GM19468 (cell line): ENCODE results near the gene MYO10.
"Not testable (repeated sequence)": the region's sequence is repeated elsewhere in the genome, so short reads cannot be mapped to it uniquely, and the experiment has no call there.

Source experiments
- ATAC-seq: cut with Tn5 transposase; IDR thresholded peaks from one replicate; pipeline ENCODE4 v1.9.1; 2021; ENCODE audit warnings: mild to moderate bottlenecking, moderate library complexity, moderate number of reproducible peaks; ENCODE audit not compliant: unreplicated experiment; ENCODE audit errors: extremely low read depth

MYO10 gene

GRCh38 chr5:16889972-16890519, 46.0 kb downstream of the MYO10 start:
- no peak for ATAC-seq

GRCh38 chr5:16889203-16889971, 46.7 kb downstream of the MYO10 start:
- ATAC-seq: no peak

DNA sequence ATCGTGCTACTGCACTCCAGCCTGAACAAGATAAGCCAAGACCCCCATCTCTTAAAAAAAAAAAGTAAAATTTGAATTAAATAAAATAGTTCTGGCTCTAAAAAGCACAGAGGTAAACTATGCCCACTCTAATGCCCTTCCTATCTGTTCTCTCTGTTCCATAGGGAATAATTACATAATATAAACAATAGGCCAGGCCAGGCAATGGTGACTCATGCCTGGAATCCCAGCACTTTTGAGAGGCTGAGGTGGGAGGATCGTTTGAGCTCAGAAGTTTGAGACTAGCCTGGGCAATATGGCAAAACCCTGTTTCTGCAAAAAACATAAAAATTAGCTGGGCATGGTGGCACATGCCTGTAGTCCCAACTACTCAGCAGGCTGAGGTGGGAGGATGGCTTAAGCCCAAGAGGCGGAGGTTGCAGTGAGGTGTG, 47.4 kb downstream of the MYO10 start:
- ATAC-seq: no peak

DNA sequence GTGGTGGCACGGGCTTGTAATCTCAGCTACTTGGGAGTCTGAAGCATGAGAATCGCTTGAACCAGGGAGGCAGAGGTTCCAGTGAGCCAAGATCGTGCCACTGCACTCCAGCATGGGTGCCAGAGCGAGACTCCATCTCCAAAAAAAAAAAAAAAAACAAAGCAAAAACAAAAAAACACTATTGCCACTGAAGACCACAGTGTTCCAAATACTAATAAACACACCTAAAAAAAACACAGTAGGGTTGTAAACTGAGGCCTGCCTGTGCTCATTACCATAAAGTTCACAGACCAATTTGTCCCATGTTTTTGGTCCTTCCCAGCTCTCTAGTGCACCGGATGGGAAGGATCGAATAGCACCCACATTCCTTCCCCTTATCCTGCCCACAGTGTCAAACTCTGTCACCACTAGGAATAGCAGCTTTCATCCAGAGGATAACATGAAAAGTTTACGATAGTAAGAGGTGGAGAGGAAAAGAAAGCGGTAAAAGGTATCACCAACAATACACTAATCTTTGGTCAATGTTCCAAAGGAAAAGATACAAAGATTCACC, 49.2 kb downstream of the MYO10 start:
- ATAC-seq: no peak

DNA sequence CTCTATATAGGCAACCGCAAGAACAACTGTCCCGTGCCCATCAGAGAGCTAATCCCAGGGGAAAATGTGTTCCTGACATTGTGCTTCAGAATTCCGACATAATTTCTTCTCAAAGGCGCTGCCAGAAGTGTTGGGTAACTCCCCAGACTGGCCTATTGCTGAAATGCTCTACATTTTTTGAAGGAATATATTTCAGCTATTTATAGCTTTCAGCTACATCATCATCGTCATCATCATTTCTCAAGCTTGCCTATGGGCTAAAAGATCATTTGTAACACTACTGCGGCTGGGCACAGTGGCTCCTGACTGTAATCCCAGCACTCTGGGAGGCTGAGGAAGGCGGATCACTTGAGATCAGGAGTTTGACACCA, 49.7 kb downstream of the MYO10 start:
- ATAC-seq: no peak

DNA sequence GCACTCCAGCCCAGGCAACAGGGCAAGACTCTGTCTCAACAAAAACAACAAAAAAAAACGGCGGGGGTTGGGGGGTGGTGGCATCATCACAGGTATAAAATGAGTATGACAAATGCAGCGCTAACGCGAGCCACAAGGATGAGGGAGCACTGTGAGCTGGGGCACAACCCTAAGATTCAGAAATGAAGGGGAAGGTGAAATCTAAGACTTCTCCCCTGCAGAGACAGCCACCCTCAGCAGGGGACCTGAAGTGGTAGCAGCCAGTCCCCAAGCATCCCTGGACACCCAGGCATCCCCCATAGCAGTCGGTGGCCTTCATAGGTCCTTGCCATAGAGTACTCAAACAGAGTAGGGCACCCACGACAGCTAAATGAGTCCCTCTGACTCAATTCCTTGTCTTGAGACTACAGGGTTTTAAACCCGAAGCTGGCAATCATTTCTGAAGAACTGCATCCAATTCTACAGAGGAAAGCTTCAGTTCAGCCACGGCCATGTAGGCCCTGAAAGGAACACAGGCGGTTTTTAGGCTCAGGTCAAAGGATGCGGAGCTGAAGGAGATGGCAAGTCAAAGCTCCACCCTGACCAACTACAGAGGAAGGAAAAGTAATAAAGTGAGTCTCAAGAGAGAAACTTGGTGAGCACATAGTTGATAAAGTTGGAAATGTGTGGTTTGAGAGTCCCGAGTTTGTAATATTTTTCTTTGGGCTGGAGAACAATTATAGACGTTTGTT, 50.3 kb downstream of the MYO10 start:
- no peak for ATAC-seq

- no peak for ATAC-seq
Measured at GRCh38 chr5:16884595-16884994, 51.5 kb downstream of the MYO10 start.

- no peak for ATAC-seq
Measured at GRCh38 chr5:16883806-16884205, 52.3 kb downstream of the MYO10 start.

GRCh38 chr5:16883176-16883575, 52.9 kb downstream of the MYO10 start:
- ATAC-seq: no peak

GRCh38 chr5:16881251-16881650, 54.8 kb downstream of the MYO10 start:
- ATAC-seq: no peak

DNA sequence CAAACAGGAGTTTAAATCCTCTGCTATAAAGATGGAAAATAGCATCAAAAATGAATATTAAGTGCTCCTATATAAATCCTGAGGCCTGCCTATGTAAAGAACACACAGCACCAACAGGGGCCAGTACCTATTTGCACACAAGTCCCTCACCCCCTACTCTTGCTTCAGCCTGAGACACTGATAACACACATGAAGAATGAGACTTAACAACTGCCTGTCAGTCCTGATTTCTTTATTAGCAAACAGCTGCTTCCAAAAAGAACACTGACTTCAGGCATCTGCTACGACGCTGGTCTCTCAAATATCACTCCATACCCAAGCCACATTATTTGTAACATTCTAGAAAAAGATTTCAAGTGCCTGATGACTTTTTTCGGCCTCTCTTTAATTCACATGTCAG, 55.5 kb downstream of the MYO10 start:
- no peak for ATAC-seq

DNA sequence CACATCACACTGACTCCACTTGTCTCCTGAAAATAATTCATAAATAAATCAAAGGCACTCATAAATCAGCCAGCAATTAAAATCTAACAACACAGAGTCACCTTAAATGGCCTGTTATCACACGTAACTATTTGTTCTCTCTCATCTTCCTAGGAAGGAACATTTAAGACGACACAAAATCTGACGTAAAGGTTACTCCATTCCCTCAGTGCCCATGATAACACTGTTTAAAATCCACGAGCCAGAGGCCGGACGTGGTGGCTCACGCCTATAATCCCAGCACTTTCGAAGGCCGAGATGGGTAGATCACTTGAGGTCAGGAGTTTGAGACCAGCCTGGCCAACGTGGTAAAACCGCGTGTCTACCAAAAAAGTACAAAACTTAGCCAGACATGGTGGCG, 56.4 kb downstream of the MYO10 start:
- ATAC-seq: no peak

GRCh38 chr5:16879191-16879590, 56.9 kb downstream of the MYO10 start:
- no peak for ATAC-seq

- ATAC-seq: no peak
Measured at GRCh38 chr5:16877267-16877935, 58.7 kb downstream of the MYO10 start.

- not testable (repeated sequence) for ATAC-seq
Measured at GRCh38 chr5:16874424-16874823, 61.7 kb downstream of the MYO10 start.

DNA sequence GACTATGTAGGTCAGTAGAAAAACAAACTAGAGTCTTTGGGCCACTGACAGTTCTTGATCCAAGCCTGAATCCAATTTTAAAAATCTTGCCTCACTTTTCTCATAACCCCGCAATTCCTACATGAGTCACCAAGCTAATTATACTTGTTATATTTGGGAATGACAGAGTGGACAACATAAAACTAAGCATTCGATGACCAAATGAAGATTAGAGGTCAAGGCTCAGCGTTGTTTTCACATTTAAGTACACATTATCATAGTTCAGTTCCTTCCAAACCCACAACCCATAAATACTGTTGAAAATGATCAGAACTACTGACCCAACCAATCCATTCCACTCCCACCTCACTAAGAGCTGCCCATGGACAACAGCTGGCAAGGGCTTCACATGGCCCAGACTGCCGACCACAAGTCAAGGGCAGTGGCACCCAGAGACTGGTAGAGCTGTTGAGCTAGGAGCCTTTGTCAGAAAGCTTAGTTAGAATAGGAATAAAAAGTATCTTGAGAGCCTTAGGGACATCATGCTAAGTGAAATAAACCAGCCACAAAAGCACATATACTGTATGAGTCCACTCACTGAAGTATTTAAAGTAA, 64.2 kb downstream of the MYO10 start:
- ATAC-seq: no peak

DNA sequence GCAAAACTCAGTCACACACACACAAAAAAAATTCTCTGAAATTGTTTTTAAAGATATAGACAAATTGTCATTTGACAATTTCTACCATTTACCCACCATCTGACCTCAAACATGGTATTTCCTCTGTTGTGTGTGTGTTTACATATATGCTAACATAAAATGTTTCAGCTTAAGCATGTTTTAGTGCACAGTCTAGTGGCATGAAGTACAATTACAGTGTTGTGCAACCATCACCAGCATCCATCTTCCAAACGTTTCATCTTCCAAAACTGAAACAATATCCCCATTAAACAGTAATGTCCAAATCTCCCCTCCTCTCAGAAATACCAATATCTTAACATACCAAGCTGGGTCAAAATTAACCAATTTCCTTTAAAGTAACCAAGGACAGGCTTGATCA, 65.2 kb downstream of the MYO10 start:
- ATAC-seq: no peak

- ATAC-seq: no peak
Measured at GRCh38 chr5:16869821-16870796, 66.0 kb downstream of the MYO10 start.

GRCh38 chr5:16867577-16867953, 68.5 kb downstream of the MYO10 start:
- no peak for ATAC-seq
